CMK (cell line): Measurements from ENCODE around the gene TRDN.

Source experiments
- DNase-seq: peaks from one replicate; pipeline ENCODE4 v3.0.0-alpha.2; 2010; ENCODE audit warnings: low read depth

TRDN gene

DNA sequence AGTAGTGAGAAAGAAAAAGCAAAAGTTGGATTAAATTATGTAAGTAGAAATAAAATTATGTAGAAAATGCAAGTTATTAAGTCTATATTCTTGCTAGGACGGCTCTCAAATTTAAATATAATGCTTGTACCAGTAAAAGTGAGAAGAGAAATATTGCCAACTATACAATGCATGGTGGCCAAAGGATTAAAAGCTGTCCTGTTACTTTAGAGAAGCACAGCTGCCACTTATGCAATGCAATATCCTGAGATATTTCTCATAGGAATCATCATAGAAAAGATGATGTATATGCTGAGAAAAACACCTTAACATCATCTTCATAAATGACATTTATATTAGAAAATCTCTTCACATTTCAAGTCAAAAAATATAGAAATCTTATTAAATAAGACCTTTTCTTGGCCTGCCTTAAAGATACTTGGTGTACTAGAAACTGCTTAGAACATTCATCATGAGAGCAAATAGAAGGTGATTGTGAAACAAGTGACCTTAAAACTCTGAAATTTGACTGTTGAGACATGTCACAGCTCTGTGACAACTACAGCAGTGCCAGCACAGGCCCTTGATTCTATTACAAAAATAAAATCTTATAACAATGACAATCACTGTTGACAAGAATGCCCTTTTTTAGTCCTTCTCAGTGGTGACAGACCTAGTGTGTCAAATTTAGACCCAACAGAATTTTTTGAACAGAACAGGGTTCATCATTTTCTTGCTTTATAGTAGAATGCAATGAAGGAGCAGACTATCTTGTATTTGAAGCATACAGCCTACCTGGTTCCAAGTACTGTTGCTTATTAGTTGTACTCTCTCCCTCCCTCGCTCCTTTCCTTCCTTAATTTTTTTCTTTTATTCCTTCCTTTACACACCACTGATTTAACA, 467.6 kb downstream of the TRDN start:
- no peak for DNase-seq

DNA sequence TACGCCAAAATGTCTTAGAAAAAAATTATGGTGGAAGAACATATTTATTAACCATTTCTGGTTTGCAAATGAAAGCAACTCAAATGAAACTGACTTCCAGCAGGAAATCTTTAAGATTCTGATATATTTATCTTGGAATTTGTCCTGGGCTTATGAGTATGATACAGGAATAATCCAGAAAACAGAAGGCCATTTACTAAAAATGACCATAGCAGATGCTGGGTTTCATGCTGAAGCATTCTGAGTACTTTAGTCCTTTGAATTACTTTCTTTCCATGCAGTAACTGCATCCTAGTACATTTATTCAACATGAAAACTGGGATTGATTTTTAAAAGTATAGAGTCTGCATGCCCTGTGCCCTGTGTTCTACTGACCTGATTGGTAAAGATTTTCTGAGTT, 468.3 kb downstream of the TRDN start:
- no peak for DNase-seq
